ENCODE results near the gene RBMS1. TPM values are rescaled to one million over a fixed set of nuclear protein-coding genes. Genes with fewer than 3 reads are reported as not detected.

RBMS1 gene
- total and polyA plus RNA-seq, 2 experiments from 2014 or later: 55.5 to 94.8 TPM

- H3K4me3 Mint-ChIP-seq: no peak overlapping the region
- no peaks in the 10 kb centered on the region for H3K36me3 Mint-ChIP-seq (ENCODE audit: low read depth)
- Histone ChIP-seq H3F3A (replicated peaks; ENCODE audit: low read depth) (no peaks in the 10 kb centered on the region), H2AFZ (no peak overlapping the region), H4K20me1 (replicated peaks; ENCODE audit: insufficient read depth) (no peaks in the 10 kb centered on the region; the same call in 1 of the 2 replicates), H3K4me1 (ENCODE audit: insufficient read depth) (peaks cover 7% of the 10 kb centered on the region; the same call in 1 of the 2 replicates), H3K79me2 (replicated peaks; ENCODE audit: insufficient read depth) (peaks cover 40% of the 10 kb centered on the region), H3K36me3 (ENCODE audit: insufficient read depth) (no peaks in the 10 kb centered on the region), H3K27me3 (ENCODE audit: insufficient read depth) (no peaks in the 10 kb centered on the region), H3K4me2 (no peak overlapping the region), H3K9me2 (ENCODE audit: insufficient read depth) (no peaks in the 10 kb centered on the region), H3K27ac (ENCODE audit: low read depth) (0 out of 2 replicates have a peak overlapping the region, but pooled peaks have one; percentile 9), H3K4me3 (no peak overlapping the region)
- peaks cover 33% of the 10 kb centered on the region for H3K4me1 Mint-ChIP-seq
- no peak for TF ChIP-seq ZNF331 (CRISPR knock-in tag; IDR thresholded peaks at IDR 0.05; ENCODE audit: low read depth)
- TF ChIP-seq JUNB (IDR thresholded peaks at IDR 0.05; ENCODE audit: unreplicated experiment): no peak
- TF ChIP-seq NANOG (IDR thresholded peaks at IDR 0.05; ENCODE audit: borderline replicate concordance): no peak
- TF ChIP-seq, protein P1, sequence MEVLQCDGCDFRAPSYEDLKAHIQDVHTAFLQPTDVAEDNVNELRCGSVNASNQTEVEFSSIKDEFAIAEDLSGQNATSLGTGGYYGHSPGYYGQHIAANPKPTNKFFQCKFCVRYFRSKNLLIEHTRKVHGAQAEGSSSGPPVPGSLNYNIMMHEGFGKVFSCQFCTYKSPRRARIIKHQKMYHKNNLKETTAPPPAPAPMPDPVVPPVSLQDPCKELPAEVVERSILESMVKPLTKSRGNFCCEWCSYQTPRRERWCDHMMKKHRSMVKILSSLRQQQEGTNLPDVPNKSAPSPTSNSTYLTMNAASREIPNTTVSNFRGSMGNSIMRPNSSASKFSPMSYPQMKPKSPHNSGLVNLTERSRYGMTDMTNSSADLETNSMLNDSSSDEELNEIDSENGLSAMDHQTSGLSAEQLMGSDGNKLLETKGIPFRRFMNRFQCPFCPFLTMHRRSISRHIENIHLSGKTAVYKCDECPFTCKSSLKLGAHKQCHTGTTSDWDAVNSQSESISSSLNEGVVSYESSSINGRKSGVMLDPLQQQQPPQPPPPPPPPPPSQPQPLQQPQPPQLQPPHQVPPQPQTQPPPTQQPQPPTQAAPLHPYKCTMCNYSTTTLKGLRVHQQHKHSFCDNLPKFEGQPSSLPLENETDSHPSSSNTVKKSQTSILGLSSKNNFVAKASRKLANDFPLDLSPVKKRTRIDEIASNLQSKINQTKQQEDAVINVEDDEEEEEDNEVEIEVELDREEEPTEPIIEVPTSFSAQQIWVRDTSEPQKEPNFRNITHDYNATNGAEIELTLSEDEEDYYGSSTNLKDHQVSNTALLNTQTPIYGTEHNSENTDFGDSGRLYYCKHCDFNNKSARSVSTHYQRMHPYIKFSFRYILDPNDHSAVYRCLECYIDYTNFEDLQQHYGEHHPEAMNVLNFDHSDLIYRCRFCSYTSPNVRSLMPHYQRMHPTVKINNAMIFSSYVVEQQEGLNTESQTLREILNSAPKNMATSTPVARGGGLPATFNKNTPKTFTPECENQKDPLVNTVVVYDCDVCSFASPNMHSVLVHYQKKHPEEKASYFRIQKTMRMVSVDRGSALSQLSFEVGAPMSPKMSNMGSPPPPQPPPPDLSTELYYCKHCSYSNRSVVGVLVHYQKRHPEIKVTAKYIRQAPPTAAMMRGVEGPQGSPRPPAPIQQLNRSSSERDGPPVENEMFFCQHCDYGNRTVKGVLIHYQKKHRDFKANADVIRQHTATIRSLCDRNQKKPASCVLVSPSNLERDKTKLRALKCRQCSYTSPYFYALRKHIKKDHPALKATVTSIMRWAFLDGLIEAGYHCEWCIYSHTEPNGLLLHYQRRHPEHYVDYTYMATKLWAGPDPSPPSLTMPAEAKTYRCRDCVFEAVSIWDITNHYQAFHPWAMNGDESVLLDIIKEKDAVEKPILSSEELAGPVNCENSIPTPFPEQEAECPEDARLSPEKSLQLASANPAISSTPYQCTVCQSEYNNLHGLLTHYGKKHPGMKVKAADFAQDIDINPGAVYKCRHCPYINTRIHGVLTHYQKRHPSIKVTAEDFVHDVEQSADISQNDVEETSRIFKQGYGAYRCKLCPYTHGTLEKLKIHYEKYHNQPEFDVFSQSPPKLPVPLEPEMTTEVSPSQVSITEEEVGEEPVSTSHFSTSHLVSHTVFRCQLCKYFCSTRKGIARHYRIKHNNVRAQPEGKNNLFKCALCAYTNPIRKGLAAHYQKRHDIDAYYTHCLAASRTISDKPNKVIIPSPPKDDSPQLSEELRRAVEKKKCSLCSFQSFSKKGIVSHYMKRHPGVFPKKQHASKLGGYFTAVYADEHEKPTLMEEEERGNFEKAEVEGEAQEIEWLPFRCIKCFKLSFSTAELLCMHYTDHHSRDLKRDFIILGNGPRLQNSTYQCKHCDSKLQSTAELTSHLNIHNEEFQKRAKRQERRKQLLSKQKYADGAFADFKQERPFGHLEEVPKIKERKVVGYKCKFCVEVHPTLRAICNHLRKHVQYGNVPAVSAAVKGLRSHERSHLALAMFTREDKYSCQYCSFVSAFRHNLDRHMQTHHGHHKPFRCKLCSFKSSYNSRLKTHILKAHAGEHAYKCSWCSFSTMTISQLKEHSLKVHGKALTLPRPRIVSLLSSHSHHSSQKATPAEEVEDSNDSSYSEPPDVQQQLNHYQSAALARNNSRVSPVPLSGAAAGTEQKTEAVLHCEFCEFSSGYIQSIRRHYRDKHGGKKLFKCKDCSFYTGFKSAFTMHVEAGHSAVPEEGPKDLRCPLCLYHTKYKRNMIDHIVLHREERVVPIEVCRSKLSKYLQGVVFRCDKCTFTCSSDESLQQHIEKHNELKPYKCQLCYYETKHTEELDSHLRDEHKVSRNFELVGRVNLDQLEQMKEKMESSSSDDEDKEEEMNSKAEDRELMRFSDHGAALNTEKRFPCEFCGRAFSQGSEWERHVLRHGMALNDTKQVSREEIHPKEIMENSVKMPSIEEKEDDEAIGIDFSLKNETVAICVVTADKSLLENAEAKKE (CRISPR knock-in tag; IDR thresholded peaks at IDR 0.05): no peak
- no peak for TF ChIP-seq CREB1 (CRISPR knock-in tag; IDR thresholded peaks at IDR 0.05; ENCODE audit: low read depth)
- TF ChIP-seq REST (IDR thresholded peaks at IDR 0.05; ENCODE audit: unreplicated experiment): no peak
- TF ChIP-seq ZNF114 (CRISPR knock-in tag; IDR thresholded peaks at IDR 0.05): no peak
- TF ChIP-seq EZH2 (IDR thresholded peaks at IDR 0.05; ENCODE audit: low read depth, unreplicated experiment): no peak
- no peak for TF ChIP-seq EZH2phosphoT487 (IDR thresholded peaks at IDR 0.05; ENCODE audit: unreplicated experiment)
- no peak for TF ChIP-seq POLR2AphosphoS5 (IDR thresholded peaks at IDR 0.05; ENCODE audit: low read depth)
- TF ChIP-seq ETS1 (IDR thresholded peaks at IDR 0.05): no peak
- no peak overlapping the region for H3K27ac Mint-ChIP-seq
- no peak for ATAC-seq
- H3K27me3 Mint-ChIP-seq (ENCODE audit: insufficient read depth, low read depth, poor library complexity): peaks cover 3% of the 10 kb centered on the region
- DNase-seq (ENCODE audit: low spot score): no peak
- no peaks in the 10 kb centered on the region for H3K9me3 Mint-ChIP-seq
These were observed 168.2 kb downstream of the RBMS1 start for GRCh38 chr2:160325418-160325817.

Data from GM23338 (cell line).